Epidermal melanocyte (primary cell): ENCODE data around the gene FNDC5.

Experiments used
- DNase-seq: peaks from one replicate; pipeline ENCODE4 v3.0.0; 2011; ENCODE audit warnings: low spot score; ENCODE audit not compliant: insufficient read length

Gene FNDC5

GRCh38 chr1:32897082-32898049 is 26.7 kb upstream of the FNDC5 start:
- no peak for DNase-seq

GRCh38 chr1:32896451-32896850 is 25.7 kb upstream of the FNDC5 start:
- no peak for DNase-seq

GRCh38 chr1:32895325-32896215 is 24.9 kb upstream of the FNDC5 start:
- no peak for DNase-seq

GRCh38 chr1:32894681-32895080 is 24.0 kb upstream of the FNDC5 start:
- DNase-seq = no peak

GRCh38 chr1:32894019-32894600 is 23.4 kb upstream of the FNDC5 start:
- DNase-seq = no peak

- no peak for DNase-seq
Measured at GRCh38 chr1:32893198-32894018, 22.7 kb upstream of the FNDC5 start.

GRCh38 chr1:32892368-32893197 is 21.9 kb upstream of the FNDC5 start:
- no peak for DNase-seq

GRCh38 chr1:32891630-32892029 is 20.9 kb upstream of the FNDC5 start:
- DNase-seq = no peak

- DNase-seq = no peak
Measured at GRCh38 chr1:32891241-32891570, 20.5 kb upstream of the FNDC5 start.

GRCh38 chr1:32890516-32891240 is 20.0 kb upstream of the FNDC5 start:
- no peak for DNase-seq

GRCh38 chr1:32889731-32890278 is 19.1 kb upstream of the FNDC5 start:
- no peak for DNase-seq

- DNase-seq = no peak
Measured at GRCh38 chr1:32888677-32889420, 18.1 kb upstream of the FNDC5 start.

- no peak for DNase-seq
Measured at GRCh38 chr1:32888134-32888533, 17.4 kb upstream of the FNDC5 start.

GRCh38 chr1:32887623-32888022 is 16.9 kb upstream of the FNDC5 start:
- DNase-seq = no peak

- no peak for DNase-seq
Measured at GRCh38 chr1:32886828-32887414, 16.2 kb upstream of the FNDC5 start.

GRCh38 chr1:32886004-32886827 is 15.5 kb upstream of the FNDC5 start, which contains the start of gene HPCA:
TSS of gene HPCA (plus strand) at chr1:32886491. CDS start at chr1:32888899, 2,408 bp downstream.
- no peak for DNase-seq

GRCh38 chr1:32885676-32886003 is 14.9 kb upstream of the FNDC5 start:
- DNase-seq = no peak
